ENCODE results near the gene PPP1R18.

GRCh38 chr6:30654798-30655742, 31.4 kb downstream of the PPP1R18 start:
- no peak for TF ChIP-seq CTCF (conservative IDR thresholded peaks at IDR 0.05; ENCODE audit: low read depth, low read length)
- TF ChIP-seq RFX5 (IDR thresholded peaks at IDR 0.05; ENCODE audit: low read depth, low read length), result no peak
- no peak for TF ChIP-seq RAD21 (IDR thresholded peaks at IDR 0.05; ENCODE audit: low read length)
- TF ChIP-seq CHD1 (IDR thresholded peaks at IDR 0.05; ENCODE audit: low read depth, low read length), result no peak
- no peak for TF ChIP-seq POLR2A (IDR thresholded peaks at IDR 0.05; ENCODE audit: low read depth, low read length)

Measured in IMR-90 (cell line).